ENCODE measurements around the gene HOXB5.

Gene HOXB5

DNA sequence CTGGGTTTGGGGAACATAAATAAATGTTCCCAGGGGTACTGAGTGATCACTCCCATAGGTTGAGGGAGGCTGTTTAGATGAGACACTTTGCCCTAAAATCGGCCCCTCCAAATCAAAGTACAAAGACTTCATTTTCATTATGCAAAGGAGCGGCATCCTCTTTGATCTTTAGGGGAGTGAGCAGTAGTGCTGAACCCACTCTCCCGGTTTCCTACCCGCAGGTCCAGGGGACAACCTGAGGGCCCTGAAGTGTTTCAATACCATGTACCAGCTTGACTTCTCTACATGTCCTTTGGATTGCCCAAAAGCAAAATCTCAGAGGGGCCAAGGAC lies 7.6 kb upstream of the HOXB5 start:
- H3K4me3 ChIP-seq (ENCODE audit: control insufficient read depth, low read depth, low read length), result peak overlapping the region; percentile 88

DNA sequence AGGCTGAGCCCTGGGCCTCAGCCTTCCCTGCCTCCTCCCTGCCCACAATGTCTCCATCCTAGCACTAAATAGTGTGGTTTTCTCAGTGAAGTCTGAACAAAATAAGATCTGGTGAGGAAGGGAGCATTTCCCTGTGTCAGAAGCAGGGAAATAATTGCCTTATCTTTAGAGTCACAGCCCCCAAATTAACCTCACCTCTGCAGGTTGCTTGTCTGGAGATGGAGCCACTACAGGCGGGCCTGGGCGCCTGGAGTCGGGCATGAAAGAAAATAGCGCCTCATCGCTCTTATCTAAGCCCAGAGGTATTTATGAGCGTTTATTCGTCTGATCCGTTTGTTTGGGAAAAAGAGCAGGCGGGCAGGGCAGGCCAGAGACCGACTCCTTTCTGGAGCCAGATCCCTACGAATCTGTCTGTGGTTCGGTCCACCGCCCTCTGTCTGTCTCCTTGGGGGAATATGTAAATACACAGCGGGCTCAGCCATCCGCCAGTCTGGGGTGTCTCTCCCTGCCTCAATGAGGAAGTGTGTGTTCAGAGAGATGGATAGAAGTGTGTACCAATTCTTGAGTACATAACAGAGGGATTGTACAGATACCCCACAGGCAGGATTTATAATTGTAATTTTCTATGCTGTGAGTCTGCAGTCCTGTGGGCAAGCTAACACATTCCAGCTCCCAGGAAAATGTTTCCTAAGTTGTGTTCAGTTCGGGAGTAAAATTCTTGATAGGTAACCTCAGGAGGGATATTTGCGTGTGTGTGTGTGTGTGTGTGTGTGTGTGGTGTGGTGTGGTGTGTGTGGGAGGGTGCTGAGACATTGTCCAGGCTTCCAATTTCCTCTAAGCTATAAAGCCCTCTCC lies 6.9 kb upstream of the HOXB5 start:
- DNase-seq (ENCODE audit: low read depth), result no peak
- TF ChIP-seq, protein P1, sequence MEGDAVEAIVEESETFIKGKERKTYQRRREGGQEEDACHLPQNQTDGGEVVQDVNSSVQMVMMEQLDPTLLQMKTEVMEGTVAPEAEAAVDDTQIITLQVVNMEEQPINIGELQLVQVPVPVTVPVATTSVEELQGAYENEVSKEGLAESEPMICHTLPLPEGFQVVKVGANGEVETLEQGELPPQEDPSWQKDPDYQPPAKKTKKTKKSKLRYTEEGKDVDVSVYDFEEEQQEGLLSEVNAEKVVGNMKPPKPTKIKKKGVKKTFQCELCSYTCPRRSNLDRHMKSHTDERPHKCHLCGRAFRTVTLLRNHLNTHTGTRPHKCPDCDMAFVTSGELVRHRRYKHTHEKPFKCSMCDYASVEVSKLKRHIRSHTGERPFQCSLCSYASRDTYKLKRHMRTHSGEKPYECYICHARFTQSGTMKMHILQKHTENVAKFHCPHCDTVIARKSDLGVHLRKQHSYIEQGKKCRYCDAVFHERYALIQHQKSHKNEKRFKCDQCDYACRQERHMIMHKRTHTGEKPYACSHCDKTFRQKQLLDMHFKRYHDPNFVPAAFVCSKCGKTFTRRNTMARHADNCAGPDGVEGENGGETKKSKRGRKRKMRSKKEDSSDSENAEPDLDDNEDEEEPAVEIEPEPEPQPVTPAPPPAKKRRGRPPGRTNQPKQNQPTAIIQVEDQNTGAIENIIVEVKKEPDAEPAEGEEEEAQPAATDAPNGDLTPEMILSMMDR (conservative IDR thresholded peaks at IDR 0.05; ENCODE audit: control insufficient read depth, insufficient read depth, low read depth, low read length), result no peak
- peak overlapping the region; percentile 88 for H3K4me3 ChIP-seq (ENCODE audit: control insufficient read depth, low read depth, low read length)

More for the DNA sequence above, 7.6 kb upstream of the HOXB5 start:
- TF ChIP-seq, protein P1 (conservative IDR thresholded peaks at IDR 0.05; ENCODE audit: control insufficient read depth, insufficient read depth, low read depth, low read length), result no peak
- DNase-seq (ENCODE audit: low read depth), result no peak

DNA sequence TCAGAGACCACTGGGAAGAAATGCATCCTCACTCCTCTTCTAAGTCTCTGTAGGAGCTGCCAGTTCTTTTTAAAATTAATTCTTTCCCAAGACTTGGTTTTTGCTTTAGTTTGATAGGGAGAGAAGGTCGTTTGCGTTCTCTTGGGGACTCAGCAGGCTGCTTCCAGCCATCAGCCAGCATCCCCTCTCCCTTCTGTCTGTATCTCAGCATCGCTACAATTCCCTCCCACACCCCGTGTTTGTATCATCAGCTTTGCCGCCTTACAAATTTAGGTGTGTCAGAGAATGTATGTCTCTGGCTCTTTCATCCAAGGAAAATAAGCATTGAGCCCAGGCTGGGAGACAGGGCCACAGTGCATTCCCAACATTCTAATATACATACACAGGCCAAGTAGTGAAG lies 5.8 kb upstream of the HOXB5 start:
- TF ChIP-seq, protein P1 (conservative IDR thresholded peaks at IDR 0.05; ENCODE audit: control insufficient read depth, insufficient read depth, low read depth, low read length), result no peak
- DNase-seq (ENCODE audit: low read depth), result no peak
- no peak overlapping the region for H3K4me3 ChIP-seq (ENCODE audit: control insufficient read depth, low read depth, low read length)

DNA sequence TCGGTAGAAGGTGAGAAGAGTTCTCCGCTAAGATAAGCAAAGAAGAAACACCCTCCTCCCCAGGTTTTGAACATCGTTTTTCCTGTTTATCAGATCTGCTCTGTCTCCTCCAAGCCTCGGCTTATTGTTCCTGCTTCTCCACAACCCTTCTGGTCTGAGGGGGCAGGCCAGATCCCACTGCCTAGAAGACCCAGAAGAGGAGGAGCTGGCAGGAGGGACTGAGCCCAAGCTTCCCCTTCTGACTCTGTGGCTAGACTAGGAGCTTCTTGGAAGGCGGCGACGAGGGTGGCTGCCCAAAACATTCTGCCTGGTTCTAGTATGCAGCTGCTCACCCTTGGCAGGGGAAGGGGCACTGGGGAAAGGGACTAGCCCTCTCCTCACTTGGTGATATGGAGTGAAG lies 5.2 kb upstream of the HOXB5 start:
- peak overlapping the region; percentile 65 for H3K4me3 ChIP-seq (ENCODE audit: control insufficient read depth, low read depth, low read length)
- TF ChIP-seq, protein P1 (conservative IDR thresholded peaks at IDR 0.05; ENCODE audit: control insufficient read depth, insufficient read depth, low read depth, low read length), result no peak
- DNase-seq (ENCODE audit: low read depth), result no peak

DNA sequence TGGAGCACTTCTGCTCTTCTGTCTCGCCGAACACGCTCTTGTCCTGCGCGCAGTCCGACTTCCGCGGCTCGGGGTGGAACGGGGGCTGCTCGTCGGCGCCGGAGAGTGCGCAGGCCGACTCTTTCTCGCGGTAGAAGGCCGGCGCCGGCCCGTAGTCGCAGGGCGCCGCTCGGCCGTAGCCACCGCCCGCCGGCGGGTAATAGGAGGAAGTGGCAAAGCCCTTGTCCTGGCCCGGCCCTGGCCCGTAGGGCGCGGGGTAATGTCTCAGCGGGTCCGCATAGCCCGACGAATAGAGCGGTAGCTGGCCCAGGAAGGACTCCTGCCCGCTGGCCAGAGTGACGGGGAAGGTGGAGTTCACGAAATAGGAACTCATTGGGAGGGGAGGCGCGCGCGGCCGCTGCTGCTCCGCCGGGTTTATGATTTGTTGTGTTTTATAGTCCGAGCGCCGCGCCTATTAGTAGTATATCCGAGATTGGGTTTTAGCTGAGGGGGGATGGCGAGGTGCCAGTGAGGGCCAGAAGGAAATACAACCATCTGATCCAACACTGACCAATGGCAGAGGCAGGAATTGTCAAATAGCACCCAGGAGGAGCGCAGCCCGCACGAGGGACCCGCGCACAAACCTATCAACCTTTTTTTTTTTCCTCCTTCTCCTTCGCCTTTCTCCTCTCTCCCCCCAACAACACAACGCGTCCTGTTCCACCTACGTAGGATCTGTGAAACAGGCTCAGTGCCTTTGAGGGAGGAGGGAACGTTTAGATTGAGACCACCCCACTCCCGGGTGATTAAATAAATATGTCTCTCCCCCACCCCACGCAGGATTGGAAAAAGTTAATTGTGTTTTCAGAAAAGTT lies 4.4 kb upstream of the HOXB5 start:
- DNase-seq (ENCODE audit: low read depth), result peak; percentile 85
- peak overlapping the region; percentile 65 for H3K4me3 ChIP-seq (ENCODE audit: control insufficient read depth, low read depth, low read length)
- TF ChIP-seq, protein P1 (conservative IDR thresholded peaks at IDR 0.05; ENCODE audit: control insufficient read depth, insufficient read depth, low read depth, low read length), result no peak

DNA sequence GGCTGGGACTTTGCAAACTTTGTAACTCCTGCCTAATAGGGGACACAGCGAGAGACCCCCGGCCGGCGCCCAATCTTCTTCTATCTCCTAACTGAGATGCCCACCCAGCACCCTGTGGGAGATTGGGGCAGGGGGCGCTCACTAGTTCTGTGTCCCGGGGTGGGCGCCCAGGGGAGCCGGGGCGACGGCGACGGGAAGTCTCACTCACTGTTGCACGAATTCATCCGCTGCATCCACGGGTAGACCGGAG lies 3.9 kb upstream of the HOXB5 start:
- TF ChIP-seq, protein P1 (conservative IDR thresholded peaks at IDR 0.05; ENCODE audit: control insufficient read depth, insufficient read depth, low read depth, low read length), result no peak
- DNase-seq (ENCODE audit: low read depth), result no peak
- H3K4me3 ChIP-seq (ENCODE audit: control insufficient read depth, low read depth, low read length), result peak overlapping the region; percentile 65
